Mesendoderm (in vitro differentiated cells): ENCODE data around the gene TCF12.

ENCODE experiments used
- DNase-seq: peaks from one replicate; pipeline ENCODE4 v3.0.0; 2013
- H2AK5ac ChIP-seq: 2 replicates; pipeline ENCODE4 v1.6.1; 2013; ENCODE audit warnings: low read length, inconsistent platforms
- H2BK120ac ChIP-seq: 2 replicates; pipeline ENCODE4 v1.6.1; 2013; ENCODE audit warnings: low read depth, mild to moderate bottlenecking, low read length, moderate library complexity, mixed read lengths
- H2BK15ac ChIP-seq: replicated peaks from 2 replicates; pipeline ENCODE4 v1.6.1; 2013; ENCODE audit warnings: low read depth, mild to moderate bottlenecking, moderate library complexity
- H2BK5ac ChIP-seq: 2 replicates; pipeline ENCODE4 v1.6.1; 2013; ENCODE audit warnings: low read length, inconsistent platforms
- H3K18ac ChIP-seq: 2 replicates; pipeline ENCODE4 v1.6.1; 2013; ENCODE audit warnings: mild to moderate bottlenecking, low read length, mixed read lengths
- H3K23ac ChIP-seq: one replicate; pipeline ENCODE4 v1.6.1; 2013; ENCODE audit warnings: low read length
- H3K27ac ChIP-seq: 2 replicates; pipeline ENCODE4 v1.5.1; 2013; ENCODE audit warnings: low read depth, mild to moderate bottlenecking, inconsistent platforms, low read length, moderate library complexity
- H3K27me3 ChIP-seq: 2 replicates; pipeline ENCODE4 v1.6.1; 2013; ENCODE audit warnings: low read length, control low read depth, mild to moderate bottlenecking, inconsistent platforms; ENCODE audit not compliant: insufficient read depth, poor library complexity
- H3K36me3 ChIP-seq: 2 replicates; pipeline ENCODE4 v1.6.1; 2013; ENCODE audit warnings: low read length, inconsistent platforms; ENCODE audit not compliant: control insufficient read depth, insufficient read depth
- H3K4ac ChIP-seq: one replicate; pipeline ENCODE4 v1.6.1; 2013; ENCODE audit warnings: low read depth, mild to moderate bottlenecking, low read length, moderate library complexity
- H3K4me1 ChIP-seq: 2 replicates; pipeline ENCODE4 v1.6.1; 2013; ENCODE audit warnings: low read depth, low read length, inconsistent platforms; ENCODE audit not compliant: control insufficient read depth
- H3K4me2 ChIP-seq: 2 replicates; pipeline ENCODE4 v1.6.1; 2013; ENCODE audit warnings: low read length
- H3K4me3 ChIP-seq: 2 replicates; pipeline ENCODE4 v1.5.1; 2013; ENCODE audit warnings: mild to moderate bottlenecking, low read length
- H3K56ac ChIP-seq: one replicate; pipeline ENCODE4 v1.6.1; 2013; ENCODE audit warnings: low read length
- H3K79me1 ChIP-seq: 2 replicates; pipeline ENCODE4 v1.6.1; 2013; ENCODE audit warnings: low read length, inconsistent platforms
- H3K79me2 ChIP-seq: 2 replicates; pipeline ENCODE4 v1.6.1; 2013; ENCODE audit warnings: mild to moderate bottlenecking, low read length; ENCODE audit not compliant: control insufficient read depth, insufficient read depth
- H3K9ac ChIP-seq: 2 replicates; pipeline ENCODE4 v1.6.1; 2013; ENCODE audit warnings: low read length, inconsistent platforms
- H4K5ac ChIP-seq: one replicate; pipeline ENCODE4 v1.6.1; 2013; ENCODE audit warnings: low read length
- H4K8ac ChIP-seq: one replicate; pipeline ENCODE4 v1.6.1; 2013; ENCODE audit warnings: low read depth, mild to moderate bottlenecking, control low read depth, low read length, moderate library complexity
- WGBS: extraction: QIAGEN DNeasy Blood & Tissue Kit; methylation state at CpG from one replicate; pipeline ENCODE4 v1.1.7; 2013; ENCODE audit warnings: low lambda C conversion rate, missing lambda C conversion rate; ENCODE audit not compliant: insufficient coverage; ENCODE audit errors: extremely low coverage; 5-methylcytosine and 5-hydroxymethylcytosine counted together

Gene TCF12

GRCh38 chr15:56982987-56983386 lies 64.5 kb downstream of the TCF12 start:
- Histone ChIP-seq H3K56ac (no peak overlapping the region), H3K27ac (no peak overlapping the region), H3K27me3 (no peaks in the 10 kb centered on the region)

GRCh38 chr15:56984681-56985481 lies 66.4 kb downstream of the TCF12 start:
- no peak overlapping the region for H3K4me3 ChIP-seq
- H4K8ac ChIP-seq, result no peak overlapping the region
- no peak overlapping the region for H2BK5ac ChIP-seq
- no peak overlapping the region for H3K4me2 ChIP-seq
- no peaks in the 10 kb centered on the region for H3K4me1 ChIP-seq
- WGBS, result no CpG with 5 or more reads among the region's 3 CpGs
- H3K18ac ChIP-seq, result no peak overlapping the region
- H4K5ac ChIP-seq, result no peak overlapping the region
- H3K79me1 ChIP-seq, result peaks cover 11% of the 10 kb centered on the region
- H3K36me3 ChIP-seq, result no peaks in the 10 kb centered on the region
- H3K56ac ChIP-seq, result no peak overlapping the region
- H3K23ac ChIP-seq, result no peak overlapping the region
- H3K4ac ChIP-seq, result no peak overlapping the region
- no peak overlapping the region for H2BK120ac ChIP-seq
- no peak overlapping the region for H2AK5ac ChIP-seq
- peaks cover 22% of the 10 kb centered on the region for H3K79me2 ChIP-seq
- no peak overlapping the region for H3K27ac ChIP-seq
- H3K27me3 ChIP-seq, result no peaks in the 10 kb centered on the region
- H2BK15ac ChIP-seq, result no peak overlapping the region
- DNase-seq, result no peak
- no peak overlapping the region for H3K9ac ChIP-seq

More at GRCh38 chr15:56982987-56983386, 64.5 kb downstream of the TCF12 start:
- Histone ChIP-seq H3K18ac (no peak overlapping the region), H3K36me3 (no peaks in the 10 kb centered on the region), H3K4me3 (no peak overlapping the region), H2AK5ac (no peak overlapping the region), H4K5ac (no peak overlapping the region), H2BK15ac (no peak overlapping the region), H3K4me2 (no peak overlapping the region), H3K9ac (no peak overlapping the region), H3K4me1 (no peaks in the 10 kb centered on the region), H3K4ac (no peak overlapping the region), H4K8ac (no peak overlapping the region), H2BK120ac (no peak overlapping the region), H3K79me2 (peaks cover 20% of the 10 kb centered on the region), H3K23ac (no peak overlapping the region), H2BK5ac (no peak overlapping the region), H3K79me1 (peaks cover 8% of the 10 kb centered on the region)
- no CpG with 5 or more reads among the region's 1 CpG for whole genome bisulfite sequencing
- DNase-seq, result no peak

- Histone ChIP-seq H3K27me3 (no peaks in the 10 kb centered on the region), H3K56ac (no peak overlapping the region), H4K5ac (no peak overlapping the region), H3K79me2 (peaks cover 15% of the 10 kb centered on the region), H4K8ac (no peak overlapping the region), H3K18ac (no peak overlapping the region), H3K23ac (no peak overlapping the region), H3K4me2 (no peak overlapping the region), H2BK15ac (no peak overlapping the region), H3K27ac (no peak overlapping the region), H3K4ac (no peak overlapping the region), H2BK120ac (no peak overlapping the region), H3K4me3 (no peak overlapping the region), H3K4me1 (no peaks in the 10 kb centered on the region), H3K36me3 (no peaks in the 10 kb centered on the region), H2BK5ac (no peak overlapping the region), H2AK5ac (no peak overlapping the region), H3K79me1 (peaks cover 6% of the 10 kb centered on the region), H3K9ac (no peak overlapping the region)
- no CpG with 5 or more reads among the region's 1 CpG for WGBS
- DNase-seq, result no peak
These were observed 67.4 kb downstream of the TCF12 start for GRCh38 chr15:56985856-56986255.

GRCh38 chr15:56987286-56987685 lies 68.8 kb downstream of the TCF12 start:
- no peak overlapping the region for H3K4ac ChIP-seq
- H3K27me3 ChIP-seq, result no peaks in the 10 kb centered on the region
- H3K79me1 ChIP-seq, result peaks cover 4% of the 10 kb centered on the region
- H2BK15ac ChIP-seq, result no peak overlapping the region
- peaks cover 11% of the 10 kb centered on the region for H3K79me2 ChIP-seq
- no peaks in the 10 kb centered on the region for H3K4me1 ChIP-seq
- no peak overlapping the region for H3K56ac ChIP-seq
- H2AK5ac ChIP-seq, result no peak overlapping the region
- WGBS, result no CpG with 5 or more reads among the region's 3 CpGs
- no peak overlapping the region for H3K4me2 ChIP-seq
- H3K27ac ChIP-seq, result no peak overlapping the region
- H2BK120ac ChIP-seq, result no peak overlapping the region
- DNase-seq, result no peak
- H4K8ac ChIP-seq, result no peak overlapping the region
- no peak overlapping the region for H3K18ac ChIP-seq
- no peaks in the 10 kb centered on the region for H3K36me3 ChIP-seq
- no peak overlapping the region for H3K23ac ChIP-seq
- H3K9ac ChIP-seq, result no peak overlapping the region
- H3K4me3 ChIP-seq, result no peak overlapping the region
- no peak overlapping the region for H4K5ac ChIP-seq
- H2BK5ac ChIP-seq, result no peak overlapping the region

- Histone ChIP-seq H2BK5ac (no peak overlapping the region), H3K36me3 (no peaks in the 10 kb centered on the region), H2BK120ac (no peak overlapping the region), H3K27me3 (no peaks in the 10 kb centered on the region), H3K27ac (no peak overlapping the region), H3K9ac (no peak overlapping the region), H3K79me1 (peaks cover 4% of the 10 kb centered on the region), H3K18ac (no peak overlapping the region), H2AK5ac (no peak overlapping the region), H3K4me1 (no peaks in the 10 kb centered on the region), H4K5ac (no peak overlapping the region), H3K4me3 (no peak overlapping the region), H3K79me2 (peaks cover 8% of the 10 kb centered on the region), H2BK15ac (no peak overlapping the region), H3K4ac (no peak overlapping the region), H4K8ac (no peak overlapping the region), H3K4me2 (no peak overlapping the region), H3K56ac (no peak overlapping the region), H3K23ac (no peak overlapping the region)
- DNase-seq, result no peak
These were observed 69.8 kb downstream of the TCF12 start for GRCh38 chr15:56988219-56988618.

GRCh38 chr15:56989411-56989924 lies 71.0 kb downstream of the TCF12 start:
- Histone ChIP-seq H3K79me2 (peaks cover 7% of the 10 kb centered on the region), H3K4me3 (no peak overlapping the region), H3K9ac (no peak overlapping the region), H3K4me1 (no peaks in the 10 kb centered on the region), H4K5ac (no peak overlapping the region), H3K27me3 (no peaks in the 10 kb centered on the region), H3K23ac (no peak overlapping the region), H2BK120ac (no peak overlapping the region), H2BK15ac (no peak overlapping the region), H3K79me1 (peaks cover 4% of the 10 kb centered on the region), H2BK5ac (no peak overlapping the region), H2AK5ac (no peak overlapping the region), H3K27ac (no peak overlapping the region), H3K4me2 (no peak overlapping the region), H3K36me3 (no peaks in the 10 kb centered on the region), H3K56ac (no peak overlapping the region), H3K4ac (no peak overlapping the region), H3K18ac (no peak overlapping the region), H4K8ac (no peak overlapping the region)
- no peak for DNase-seq
- no CpG with 5 or more reads among the region's 1 CpG for WGBS
